Keratinocyte (primary cell): ENCODE data around the gene LAMA3. TPM values are rescaled to one million over a fixed set of nuclear protein-coding genes. Genes with fewer than 3 reads are reported as not detected.
A peak's percentile ranks its signal among the peaks of the same experiment; 100 is the strongest.

Source experiments
- DNase-seq: peaks from one replicate; pipeline ENCODE4 v3.0.0-alpha.2; 2011; ENCODE audit warnings: low read depth, missing footprints, low spot score
- FAIRE-seq: peaks from 2 replicates; lab custom pipeline; 2011; peaks lifted over from hg19 to GRCh38; lab: Jason Lieb, UNC
- H2AFZ ChIP-seq: 2 replicates; pipeline ENCODE4 v1.6.0; 2012; ENCODE audit warnings: low read length, control low read depth, inconsistent platforms; ENCODE audit not compliant: control insufficient read depth
- H3K27ac ChIP-seq: 2 replicates; pipeline ENCODE4 v1.5.1; 2011; ENCODE audit warnings: low read length; ENCODE audit not compliant: control insufficient read depth, insufficient read depth
- H3K27me3 ChIP-seq: 3 replicates; pipeline ENCODE4 v1.6.0; 2011; ENCODE audit warnings: low read length; ENCODE audit not compliant: control insufficient read depth, insufficient read depth; ENCODE audit errors: extremely low read depth
- H3K36me3 ChIP-seq, 2 experiments: 2 replicates in 1 of 2; 3 replicates in 1 of 2; pipeline ENCODE4 v1.5.1; 2011; ENCODE audit warnings: low read length in 2 of 2, mild to moderate bottlenecking in 1 of 2; ENCODE audit not compliant: control insufficient read depth in 2 of 2, insufficient read depth in 2 of 2; ENCODE audit errors: extremely low read depth in 1 of 2
- H3K4me1 ChIP-seq: 3 replicates; pipeline ENCODE4 v1.5.1; 2011; ENCODE audit warnings: low read length; ENCODE audit not compliant: control insufficient read depth, insufficient read depth; ENCODE audit errors: extremely low read depth
- H3K4me2 ChIP-seq: 3 replicates; pipeline ENCODE4 v1.6.0; 2011; ENCODE audit warnings: low read depth, low read length; ENCODE audit not compliant: control insufficient read depth, insufficient read depth; ENCODE audit errors: extremely low read depth
- H3K4me3 ChIP-seq, 3 experiments: fragments of 200-600 bp in 1 of 3; sonication (generic) in 1 of 3; 2 replicates in 2 of 3; 3 replicates in 1 of 3; pipeline ENCODE4 v1.5.1; 2011 to 2016; ENCODE audit warnings: low read length in 3 of 3, mild to moderate bottlenecking in 3 of 3, control low read depth in 2 of 3, inconsistent platforms in 1 of 3, low read depth in 1 of 3, mixed read lengths in 1 of 3, mixed run types in 1 of 3, moderate library complexity in 1 of 3; ENCODE audit not compliant: control insufficient read depth in 2 of 3, insufficient read depth in 2 of 3; ENCODE audit errors: extremely low read depth in 1 of 3
- H3K79me2 ChIP-seq: 2 replicates; pipeline ENCODE4 v1.6.0; 2012; ENCODE audit warnings: low read length; ENCODE audit not compliant: control insufficient read depth, insufficient read depth
- H3K9ac ChIP-seq: 3 replicates; pipeline ENCODE4 v1.6.0; 2011; ENCODE audit warnings: low read length; ENCODE audit not compliant: control insufficient read depth, insufficient read depth; ENCODE audit errors: extremely low read depth
- H3K9me1 ChIP-seq: 3 replicates; pipeline ENCODE4 v1.6.0; 2011; ENCODE audit warnings: low read length; ENCODE audit not compliant: control insufficient read depth, insufficient read depth; ENCODE audit errors: extremely low read depth
- H3K9me3 ChIP-seq: 2 replicates; pipeline ENCODE4 v1.5.1; 2012; ENCODE audit warnings: low read depth, low read length; ENCODE audit not compliant: control insufficient read depth
- H4K20me1 ChIP-seq: 3 replicates; pipeline ENCODE4 v1.6.0; 2011; ENCODE audit warnings: low read length; ENCODE audit not compliant: control insufficient read depth, insufficient read depth; ENCODE audit errors: extremely low read depth
- EZH2 ChIP-seq: IDR thresholded peaks from one replicate; pipeline ENCODE4 v1.6.1; 2012; ENCODE audit warnings: inconsistent platforms, mild to moderate bottlenecking, low read length, moderate library complexity
- dilution Hi-C: fragments of 300-500 bp; cut with MboI; formaldehyde crosslinking; loops from one replicate; pipeline ENCODE4 v1.7.0; 2020; ENCODE audit warnings: low sequenced_read_pairs; ENCODE audit not compliant: extremely low pct_ligation_motif_present
- polyA plus RNA-seq, 5 experiments: library from polyadenylated mRNA; depleted of rRNA in 3 of 5; stranded (reverse) in 3 of 5; stranded (forward) in 1 of 5; unstranded in 1 of 5; fragments of >200 nt; gene quantifications; 1 replicate in 1 of 5; 2 replicates in 3 of 5; 3 replicates in 1 of 5; pipeline versions ENCODE4 v1.2.1 to v1.2.3, GENCODE V29; 2011 to 2012; ENCODE audit warnings: missing spikeins in 2 of 5, low read depth in 1 of 5, low replicate concordance in 1 of 5
- TF ChIP-seq, protein P1 (sequence below), 3 experiments: IDR thresholded peaks in 1 of 3; conservative IDR thresholded peaks in 1 of 3; optimal IDR thresholded peaks in 1 of 3; 2 replicates in 2 of 3; 3 replicates in 1 of 3; pipeline versions ENCODE3 to v1.5.1; 2011; ENCODE audit warnings: low read length in 3 of 3, mild to moderate bottlenecking in 3 of 3, moderate library complexity in 2 of 3, control low read depth in 1 of 3, inconsistent platforms in 1 of 3; ENCODE audit not compliant: insufficient read depth in 2 of 3; ENCODE audit errors: extremely low read depth in 1 of 3

The LAMA3 gene
- polyA plus RNA-seq, 1 donor (not counting 4 experiments of a cell fraction or from before 2014, with no cell fraction given) = 1,944 TPM

- FAIRE-seq (no peak), DNase-seq (no peak)
- Histone ChIP-seq H3K36me3 (peaks cover 9 to 22% of the 10 kb centered on the region in 2 experiments), H3K79me2 (no peaks in the 10 kb centered on the region), H3K27ac (no peak overlapping the region), H3K4me1 (no peaks in the 10 kb centered on the region), H3K9ac (no peak overlapping the region), H3K4me2 (no peak overlapping the region), H2AFZ (no peak overlapping the region), H4K20me1 (peaks cover 7% of the 10 kb centered on the region), H3K4me3 (no peak overlapping the region), H3K9me1 (no peaks in the 10 kb centered on the region), H3K9me3 (no peaks in the 10 kb centered on the region), H3K27me3 (no peaks in the 10 kb centered on the region)
- dilution Hi-C loops = no loop called here
- TF ChIP-seq, protein P1, sequence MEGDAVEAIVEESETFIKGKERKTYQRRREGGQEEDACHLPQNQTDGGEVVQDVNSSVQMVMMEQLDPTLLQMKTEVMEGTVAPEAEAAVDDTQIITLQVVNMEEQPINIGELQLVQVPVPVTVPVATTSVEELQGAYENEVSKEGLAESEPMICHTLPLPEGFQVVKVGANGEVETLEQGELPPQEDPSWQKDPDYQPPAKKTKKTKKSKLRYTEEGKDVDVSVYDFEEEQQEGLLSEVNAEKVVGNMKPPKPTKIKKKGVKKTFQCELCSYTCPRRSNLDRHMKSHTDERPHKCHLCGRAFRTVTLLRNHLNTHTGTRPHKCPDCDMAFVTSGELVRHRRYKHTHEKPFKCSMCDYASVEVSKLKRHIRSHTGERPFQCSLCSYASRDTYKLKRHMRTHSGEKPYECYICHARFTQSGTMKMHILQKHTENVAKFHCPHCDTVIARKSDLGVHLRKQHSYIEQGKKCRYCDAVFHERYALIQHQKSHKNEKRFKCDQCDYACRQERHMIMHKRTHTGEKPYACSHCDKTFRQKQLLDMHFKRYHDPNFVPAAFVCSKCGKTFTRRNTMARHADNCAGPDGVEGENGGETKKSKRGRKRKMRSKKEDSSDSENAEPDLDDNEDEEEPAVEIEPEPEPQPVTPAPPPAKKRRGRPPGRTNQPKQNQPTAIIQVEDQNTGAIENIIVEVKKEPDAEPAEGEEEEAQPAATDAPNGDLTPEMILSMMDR (optimal IDR thresholded peaks at IDR 0.05 in 1 of 3, IDR thresholded peaks at IDR 0.05 in 1 of 3, conservative IDR thresholded peaks at IDR 0.05 in 1 of 3; ENCODE audit: extremely low read depth in 1 of 3, insufficient read depth in 2 of 3, low read length in 3 of 3) = no peak
- no peak for TF ChIP-seq EZH2
Observed at GRCh38 chr18:23958036-23958435, 268.8 kb downstream of the LAMA3 start.

DNA sequence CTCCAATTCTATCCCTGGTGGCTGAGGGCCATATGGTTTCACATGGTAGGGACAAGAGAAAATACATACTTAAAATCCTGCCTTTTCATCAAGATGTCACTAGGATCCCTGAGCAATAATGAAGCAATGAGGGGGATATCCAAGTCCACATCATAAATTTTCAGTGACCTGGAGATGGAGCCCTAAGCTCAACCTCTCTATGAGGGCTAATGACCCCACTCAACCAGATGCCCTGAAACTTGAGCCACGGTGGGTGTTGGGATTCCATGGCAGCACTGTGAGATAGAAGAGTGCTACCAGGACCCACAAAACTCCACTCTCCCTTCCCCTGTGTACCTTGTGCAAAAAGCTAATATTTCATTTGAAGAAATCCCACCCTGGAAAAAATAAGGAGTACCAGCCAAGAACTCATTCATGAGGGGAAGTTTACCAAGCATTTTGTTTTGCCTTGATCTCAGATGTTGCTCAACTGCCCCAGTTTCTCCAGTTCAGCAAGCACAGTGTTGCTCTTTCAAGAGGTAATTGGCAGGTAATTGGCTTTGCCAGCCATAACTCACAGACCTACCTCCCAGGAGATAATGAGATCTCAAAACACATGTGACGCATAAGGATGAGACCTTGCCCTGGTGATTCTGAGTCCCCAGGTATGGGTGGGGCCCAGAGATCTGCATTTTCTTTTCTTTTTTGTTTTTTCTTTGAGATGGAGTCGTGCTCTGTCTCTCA is 274.4 kb downstream of the LAMA3 start:
- FAIRE-seq (no peak), DNase-seq (no peak)
- Histone ChIP-seq H3K27me3 (no peaks in the 10 kb centered on the region), H3K79me2 (no peaks in the 10 kb centered on the region), H2AFZ (peak overlapping the region; percentile 98), H3K4me3 (no peak overlapping the region), H3K4me2 (peak overlapping the region; percentile 30), H3K9me3 (no peaks in the 10 kb centered on the region), H3K4me1 (peaks cover 16% of the 10 kb centered on the region), H3K9ac (no peak overlapping the region), H3K9me1 (no peaks in the 10 kb centered on the region), H3K27ac (no peak overlapping the region), H3K36me3 (no peaks in the 10 kb centered on the region), H4K20me1 (no peaks in the 10 kb centered on the region)
- no peak for TF ChIP-seq EZH2
- TF ChIP-seq, protein P1 (optimal IDR thresholded peaks at IDR 0.05 in 1 of 3, IDR thresholded peaks at IDR 0.05 in 1 of 3, conservative IDR thresholded peaks at IDR 0.05 in 1 of 3; ENCODE audit: extremely low read depth in 1 of 3, insufficient read depth in 2 of 3, low read length in 3 of 3) = peak in 1 of 3 experiments; percentile 9
- dilution Hi-C loops = loop anchor here (10.0 kb wide), 1 partner anchor 151 kb away; no protein-coding TSS in a partner anchor
